ENCODE data around the gene MPRIP.

MPRIP gene

GRCh38 chr17:17107281-17107680 lies 65.0 kb downstream of the MPRIP start:
- no peak for TF ChIP-seq YY1 (IDR thresholded peaks at IDR 0.05; ENCODE audit: low read depth)
- no peak for TF ChIP-seq EP300 (IDR thresholded peaks at IDR 0.05; ENCODE audit: borderline replicate concordance)
- no peak for TF ChIP-seq FOXM1 (IDR thresholded peaks at IDR 0.05; ENCODE audit: borderline replicate concordance, low read depth)

- TF ChIP-seq EGR1 (IDR thresholded peaks at IDR 0.05), result no peak
Observed at GRCh38 chr17:17107891-17108431, 65.7 kb downstream of the MPRIP start.

GRCh38 chr17:17108451-17109049 lies 66.3 kb downstream of the MPRIP start:
- TF ChIP-seq TEAD4 (IDR thresholded peaks at IDR 0.05) (no peak), ZBTB7A (IDR thresholded peaks at IDR 0.05; ENCODE audit: low read depth) (no peak), TCF12 (IDR thresholded peaks at IDR 0.05; ENCODE audit: low read depth) (no peak), FOXM1 (IDR thresholded peaks at IDR 0.05; ENCODE audit: borderline replicate concordance, low read depth) (no peak), YY1 (IDR thresholded peaks at IDR 0.05; ENCODE audit: low read depth) (no peak), NFIC (IDR thresholded peaks at IDR 0.05) (no peak), EGR1 (IDR thresholded peaks at IDR 0.05) (no peak), USF1 (IDR thresholded peaks at IDR 0.05) (no peak), CREB1 (IDR thresholded peaks at IDR 0.05; ENCODE audit: low read depth) (no peak), CEBPB (IDR thresholded peaks at IDR 0.05) (no peak), RAD21 (IDR thresholded peaks at IDR 0.05; ENCODE audit: low read depth) (no peak)
- TF ChIP-seq, protein P1, sequence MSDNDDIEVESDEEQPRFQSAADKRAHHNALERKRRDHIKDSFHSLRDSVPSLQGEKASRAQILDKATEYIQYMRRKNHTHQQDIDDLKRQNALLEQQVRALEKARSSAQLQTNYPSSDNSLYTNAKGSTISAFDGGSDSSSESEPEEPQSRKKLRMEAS (IDR thresholded peaks at IDR 0.05), result no peak

- TF ChIP-seq ZBTB7A (IDR thresholded peaks at IDR 0.05; ENCODE audit: low read depth) (no peak), TCF12 (IDR thresholded peaks at IDR 0.05; ENCODE audit: low read depth) (no peak), RAD21 (IDR thresholded peaks at IDR 0.05; ENCODE audit: low read depth) (no peak), REST (IDR thresholded peaks at IDR 0.05; ENCODE audit: low read depth) (no peak), CREB1 (IDR thresholded peaks at IDR 0.05; ENCODE audit: low read depth) (no peak), NFIC (IDR thresholded peaks at IDR 0.05) (no peak), TAF1 (IDR thresholded peaks at IDR 0.05; ENCODE audit: low read depth) (no peak), YY1 (IDR thresholded peaks at IDR 0.05; ENCODE audit: low read depth) (no peak), FOXM1 (IDR thresholded peaks at IDR 0.05; ENCODE audit: borderline replicate concordance, low read depth) (no peak), EGR1 (IDR thresholded peaks at IDR 0.05) (no peak), CEBPB (IDR thresholded peaks at IDR 0.05) (no peak), USF1 (IDR thresholded peaks at IDR 0.05) (no peak), EP300 (IDR thresholded peaks at IDR 0.05; ENCODE audit: borderline replicate concordance) (no peak), TEAD4 (IDR thresholded peaks at IDR 0.05) (no peak)
- TF ChIP-seq, protein P1 (IDR thresholded peaks at IDR 0.05), result no peak
Observed at GRCh38 chr17:17109256-17109655, 67.0 kb downstream of the MPRIP start.

- TF ChIP-seq TEAD4 (IDR thresholded peaks at IDR 0.05), result no peak
- peak; percentile 45 for TF ChIP-seq USF1 (IDR thresholded peaks at IDR 0.05)
Observed at GRCh38 chr17:17109907-17110306, 67.7 kb downstream of the MPRIP start.

- TF ChIP-seq CREB1 (IDR thresholded peaks at IDR 0.05; ENCODE audit: low read depth) (no peak), ZBTB7A (IDR thresholded peaks at IDR 0.05; ENCODE audit: low read depth) (no peak), EGR1 (IDR thresholded peaks at IDR 0.05) (no peak), EP300 (IDR thresholded peaks at IDR 0.05; ENCODE audit: borderline replicate concordance) (no peak), RAD21 (IDR thresholded peaks at IDR 0.05; ENCODE audit: low read depth) (no peak), CEBPB (IDR thresholded peaks at IDR 0.05) (no peak), REST (IDR thresholded peaks at IDR 0.05; ENCODE audit: low read depth) (no peak), TEAD4 (IDR thresholded peaks at IDR 0.05) (no peak)
Observed at GRCh38 chr17:17110520-17110919, 68.3 kb downstream of the MPRIP start.

Measured in Ishikawa (cell line).